C4-2B (cell line): ENCODE results near the gene PIKFYVE.

Experiments used
- ZFX ChIP-seq: fragments of 450-650 bp; IDR thresholded peaks from 2 replicates; pipeline ENCODE4 v1.6.1; 2017
- TF ChIP-seq, protein P1 (sequence below): fragments of 450-650 bp; conservative IDR thresholded peaks from 2 replicates; pipeline ENCODE4 v1.5.1; 2017; ENCODE audit warnings: mild to moderate bottlenecking

DNA sequence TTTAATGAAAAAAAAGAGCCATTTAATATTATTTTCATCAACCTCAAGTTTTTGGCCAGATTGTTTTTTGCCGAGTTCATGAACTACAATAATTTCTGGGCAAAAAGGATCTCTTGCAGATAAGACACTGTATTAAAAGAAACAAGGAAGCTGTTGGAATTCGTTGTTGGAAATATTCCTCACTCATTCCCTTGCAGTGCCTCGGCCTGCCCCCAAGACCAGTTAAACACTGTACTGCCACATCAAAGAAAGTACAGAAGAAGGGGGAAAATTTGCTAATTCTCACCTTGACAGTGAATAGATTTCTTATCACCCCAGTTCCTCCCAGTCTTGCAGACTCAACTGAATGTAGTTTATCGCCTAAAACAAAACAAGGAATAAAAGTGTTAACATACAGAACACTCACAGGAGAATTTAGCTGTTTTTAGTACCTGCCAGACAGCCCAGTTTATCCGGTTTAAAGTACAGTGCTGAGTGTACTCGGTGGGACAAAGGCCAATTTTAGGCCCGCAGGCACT lies 12.4 kb upstream of the PIKFYVE start:
- TF ChIP-seq, protein P1, sequence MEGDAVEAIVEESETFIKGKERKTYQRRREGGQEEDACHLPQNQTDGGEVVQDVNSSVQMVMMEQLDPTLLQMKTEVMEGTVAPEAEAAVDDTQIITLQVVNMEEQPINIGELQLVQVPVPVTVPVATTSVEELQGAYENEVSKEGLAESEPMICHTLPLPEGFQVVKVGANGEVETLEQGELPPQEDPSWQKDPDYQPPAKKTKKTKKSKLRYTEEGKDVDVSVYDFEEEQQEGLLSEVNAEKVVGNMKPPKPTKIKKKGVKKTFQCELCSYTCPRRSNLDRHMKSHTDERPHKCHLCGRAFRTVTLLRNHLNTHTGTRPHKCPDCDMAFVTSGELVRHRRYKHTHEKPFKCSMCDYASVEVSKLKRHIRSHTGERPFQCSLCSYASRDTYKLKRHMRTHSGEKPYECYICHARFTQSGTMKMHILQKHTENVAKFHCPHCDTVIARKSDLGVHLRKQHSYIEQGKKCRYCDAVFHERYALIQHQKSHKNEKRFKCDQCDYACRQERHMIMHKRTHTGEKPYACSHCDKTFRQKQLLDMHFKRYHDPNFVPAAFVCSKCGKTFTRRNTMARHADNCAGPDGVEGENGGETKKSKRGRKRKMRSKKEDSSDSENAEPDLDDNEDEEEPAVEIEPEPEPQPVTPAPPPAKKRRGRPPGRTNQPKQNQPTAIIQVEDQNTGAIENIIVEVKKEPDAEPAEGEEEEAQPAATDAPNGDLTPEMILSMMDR = no peak
- no peak for TF ChIP-seq ZFX
